A549 (cell line): ENCODE measurements around the gene C8G. TPM values are rescaled to one million over a fixed set of nuclear protein-coding genes. Genes with fewer than 3 reads are reported as not detected.

ENCODE experiments used
- ATAC-seq, 2 experiments: fragments of 200-7000 bp in 1 of 2; fragments of >200 bp in 1 of 2; cut with Nextera tagmentation in 1 of 2; cut with Tn5 transposase in 1 of 2; 3 replicates each; pipeline versions ENCODE4 v1.8.0 to v1.9.1; 2018 to 2020; ENCODE audit warnings: mild to moderate bottlenecking in 1 of 2, moderate library complexity in 1 of 2
- CTCF ChIA-PET: fragments of 300-600 bp; sonication (Branson Sonifier 250); formaldehyde crosslinking; extraction: SDS; loops from one replicate; lab custom pipeline; 2021; ENCODE audit warnings: antibody characterized with exemption, inconsistent platforms; lab: Yijun Ruan, JAX
- POLR2A ChIA-PET: fragments of 350-600 bp; formaldehyde crosslinking; extraction: SDS; loops from one replicate; lab custom pipeline; 2021; ENCODE audit warnings: antibody characterized with exemption, inconsistent platforms; lab: Yijun Ruan, JAX
- DNase-seq, 2 experiments: peaks; one replicate each; pipeline versions ENCODE4 v3.0.0 to v3.0.0-alpha.2; 2011 to 2016; ENCODE audit warnings: low read depth in 1 of 2, low spot score in 1 of 2
- FAIRE-seq: peaks from 2 replicates; lab custom pipeline; 2011; peaks lifted over from hg19 to GRCh38; lab: Jason Lieb, UNC
- H3K27ac ChIP-seq, 2 experiments: fragments of >200 bp; sonication (Bioruptor Twin); formaldehyde crosslinking; 3 replicates each; pipeline ENCODE4 v1.5.1; 2016 to 2017
- H3K4me1 ChIP-seq: fragments of >200 bp; sonication (Bioruptor Twin); formaldehyde crosslinking; 3 replicates; pipeline ENCODE4 v1.6.1; 2016
- H3K4me2 ChIP-seq: fragments of >200 bp; sonication (Bioruptor Twin); formaldehyde crosslinking; 3 replicates; pipeline ENCODE4 v1.6.1; 2016
- H3K4me3 ChIP-seq: fragments of >200 bp; sonication (Bioruptor Twin); formaldehyde crosslinking; 3 replicates; pipeline ENCODE4 v1.5.1; 2016
- H3K9me3 ChIP-seq: fragments of >200 bp; sonication (Bioruptor Twin); formaldehyde crosslinking; 3 replicates; pipeline ENCODE4 v1.6.1; 2016
- BHLHE40 ChIP-seq: IDR thresholded peaks from 2 replicates; pipeline ENCODE4 v1.6.1; 2012; ENCODE audit warnings: low read depth, low read length, inconsistent platforms
- CHD2 ChIP-seq: fragments of 150-350 bp; IDR thresholded peaks from 2 replicates; pipeline ENCODE4 v1.6.1; 2014; ENCODE audit warnings: low read length; ENCODE audit not compliant: partially characterized antibody
- EP300 ChIP-seq, 2 experiments: fragments of >200 bp; sonication (Bioruptor Twin); formaldehyde crosslinking; IDR thresholded peaks; 2 replicates in 1 of 2; 3 replicates in 1 of 2; pipeline ENCODE4 v1.6.1; 2016 to 2017
- FOSB ChIP-seq: fragments of 250-450 bp; sonication (Bioruptor Pico); IDR thresholded peaks from 2 replicates; pipeline ENCODE4 v1.5.0; 2020; ENCODE audit warnings: mild to moderate bottlenecking, moderate library complexity
- GATA3 ChIP-seq: IDR thresholded peaks from 2 replicates; pipeline ENCODE4 v1.6.1; 2012; ENCODE audit warnings: borderline replicate concordance
- HEYL ChIP-seq: fragments of 250-450 bp; sonication (Bioruptor Pico); IDR thresholded peaks from 2 replicates; pipeline ENCODE4 v1.8.0; 2021; ENCODE audit warnings: mild to moderate bottlenecking, moderate library complexity
- JUN ChIP-seq, 2 experiments: fragments of >200 bp; sonication (Bioruptor Twin); formaldehyde crosslinking; IDR thresholded peaks; 2 replicates in 1 of 2; 3 replicates in 1 of 2; pipeline ENCODE4 v1.6.1; 2016 to 2017
- MAX ChIP-seq: IDR thresholded peaks from 2 replicates; pipeline ENCODE4 v1.6.1; 2012
- MYC ChIP-seq: IDR thresholded peaks from 2 replicates; pipeline ENCODE4 v1.6.1; 2012; ENCODE audit warnings: mild to moderate bottlenecking, inconsistent platforms, low read length, improper control_type of control experiment, borderline replicate concordance
- PHF8 ChIP-seq: fragments of 200-600 bp; sonication (generic); IDR thresholded peaks from 2 replicates; pipeline ENCODE4 v1.6.1; 2016; ENCODE audit warnings: low read depth, mild to moderate bottlenecking, antibody characterized with exemption, moderate library complexity, borderline replicate concordance
- POLR2A ChIP-seq: IDR thresholded peaks from 2 replicates; pipeline ENCODE4 v1.6.1; 2012; ENCODE audit warnings: mild to moderate bottlenecking, low read length
- RAD21 ChIP-seq, 2 experiments: fragments of >200 bp in 1 of 2; sonication (Bioruptor Twin) in 1 of 2; formaldehyde crosslinking in 1 of 2; IDR thresholded peaks in 1 of 2; conservative IDR thresholded peaks in 1 of 2; 2 replicates in 1 of 2; 3 replicates in 1 of 2; pipeline ENCODE4 v1.6.1; 2012 to 2018; ENCODE audit warnings: inconsistent platforms in 1 of 2
- RFX5 ChIP-seq: fragments of 450-650 bp; IDR thresholded peaks from 2 replicates; pipeline ENCODE4 v1.7.1; 2014; ENCODE audit warnings: antibody characterized with exemption, mild to moderate bottlenecking, moderate library complexity
- RNF2 ChIP-seq: fragments of 200-600 bp; sonication (generic); IDR thresholded peaks from 2 replicates; pipeline ENCODE4 v1.6.1; 2016; ENCODE audit warnings: low read depth, mild to moderate bottlenecking, antibody characterized with exemption, moderate library complexity, borderline replicate concordance
- WGBS: methylation state at CpG from one replicate; pipeline ENCODE4 v1.1.6; 2017; ENCODE audit errors: missing lambda C conversion rate; 5-methylcytosine and 5-hydroxymethylcytosine counted together
- polyA plus RNA-seq, 4 experiments: library from polyadenylated mRNA; depleted of rRNA in 3 of 4; stranded (reverse); fragments of >200 nt; fragmentation: RNase III in 1 of 4; extraction: RNeasy Plus Mini Kit Qiagen cat#74134 plus additional on column Dnase treatment in 1 of 4; gene quantifications; 2 replicates in 3 of 4; 3 replicates in 1 of 4; pipeline ENCODE4 v1.2.3, GENCODE V29; 2011 to 2017
- TF ChIP-seq, protein P1 (sequence below): IDR thresholded peaks from 2 replicates; pipeline ENCODE4 v1.6.1; 2012
- TF ChIP-seq, protein P2 (sequence below): fragments of 450-650 bp; IDR thresholded peaks from 2 replicates; pipeline ENCODE4 v1.6.1; 2014; ENCODE audit warnings: antibody characterized with exemption
- TF ChIP-seq, protein P3 (sequence below): fragments of >200 bp; sonication (Bioruptor Twin); formaldehyde crosslinking; IDR thresholded peaks from 3 replicates; pipeline ENCODE4 v1.6.1; 2016
- TF ChIP-seq, protein P4 (sequence below): IDR thresholded peaks from 2 replicates; pipeline ENCODE4 v1.6.1; 2012; ENCODE audit warnings: low read depth, borderline replicate concordance

The C8G gene
- polyA plus RNA-seq, 2 of the 4 experiments (the other 2 are of a cell fraction) = 0.45 to 1.3 TPM

GRCh38 chr9:136949239-136949816 is 4.3 kb downstream of the C8G start:
- H3K27ac ChIP-seq = peak overlapping the region; percentile 94 to 98
- peak overlapping the region; percentile 60 for H3K4me3 ChIP-seq
- CTCF ChIA-PET = interaction anchor here (1.0 to 11.3 kb wide), 4 partner anchors 10 to 105 kb away, joined by 3 to 282 read pairs (median 8); partner anchors contain the start of genes ABCA2 and FUT7
- FAIRE-seq (no peak), DNase-seq (no peak), ATAC-seq (peak; percentile 12 to 30)
- POLR2A ChIA-PET = interaction anchor here (1.0 to 1.4 kb wide), 3 partner anchors 9 to 43 kb away, joined by 3 read pairs; partner anchors contain the start of gene PAXX
- WGBS = 19% methylated on average over 11 of the region's 22 CpGs
- peaks cover 36% of the 10 kb centered on the region for H3K4me1 ChIP-seq
- peak overlapping the region; percentile 92 for H3K4me2 ChIP-seq
- TF ChIP-seq POLR2A = peak; percentile 20; the same call in 1 of the 2 replicates
- TF ChIP-seq BHLHE40 = no peak
- TF ChIP-seq RAD21 (conservative IDR thresholded peaks at IDR 0.05 in 1 of 2, IDR thresholded peaks at IDR 0.05 in 1 of 2) = no peak
- no peaks in the 10 kb centered on the region for H3K9me3 ChIP-seq

GRCh38 chr9:136949817-136950655 is 5.0 kb downstream of the C8G start:
- Histone ChIP-seq H3K9me3 (no peaks in the 10 kb centered on the region), H3K4me3 (peak overlapping the region; percentile 60), H3K4me1 (peaks cover 32% of the 10 kb centered on the region), H3K27ac (peak overlapping the region; percentile 94 to 98), H3K4me2 (peak overlapping the region; percentile 92)
- ATAC-seq = peak; percentile 71 to 87
- WGBS = 15% methylated on average over 14 of the region's 63 CpGs
- peak; percentile 96 to 99 for DNase-seq
- TF ChIP-seq BHLHE40 (0 out of 2 replicates have a peak, but pooled peaks have one; percentile 14), CHD2 (no peak), PHF8 (0 out of 2 replicates have a peak, but pooled peaks have one; percentile 9), FOSB (CRISPR knock-in tag) (no peak), MYC (no peak), EP300 (IDR thresholded peaks at IDR 0.05) (no peak), POLR2A (peak; percentile 76), MAX (peak; percentile 76), RFX5 (0 out of 2 replicates have a peak, but pooled peaks have one; percentile 31), RNF2 (no peak), HEYL (CRISPR knock-in tag) (no peak), GATA3 (0 out of 2 replicates have a peak, but pooled peaks have one; percentile 16), JUN (IDR thresholded peaks at IDR 0.05) (peak in 1 of 2 experiments; percentile 84; a peak in 3 of 5 replicates)
- TF ChIP-seq, protein P1, sequence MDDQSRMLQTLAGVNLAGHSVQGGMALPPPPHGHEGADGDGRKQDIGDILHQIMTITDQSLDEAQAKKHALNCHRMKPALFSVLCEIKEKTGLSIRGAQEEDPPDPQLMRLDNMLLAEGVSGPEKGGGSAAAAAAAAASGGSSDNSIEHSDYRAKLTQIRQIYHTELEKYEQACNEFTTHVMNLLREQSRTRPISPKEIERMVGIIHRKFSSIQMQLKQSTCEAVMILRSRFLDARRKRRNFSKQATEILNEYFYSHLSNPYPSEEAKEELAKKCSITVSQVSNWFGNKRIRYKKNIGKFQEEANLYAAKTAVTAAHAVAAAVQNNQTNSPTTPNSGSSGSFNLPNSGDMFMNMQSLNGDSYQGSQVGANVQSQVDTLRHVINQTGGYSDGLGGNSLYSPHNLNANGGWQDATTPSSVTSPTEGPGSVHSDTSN = no peak
- TF ChIP-seq, protein P2, sequence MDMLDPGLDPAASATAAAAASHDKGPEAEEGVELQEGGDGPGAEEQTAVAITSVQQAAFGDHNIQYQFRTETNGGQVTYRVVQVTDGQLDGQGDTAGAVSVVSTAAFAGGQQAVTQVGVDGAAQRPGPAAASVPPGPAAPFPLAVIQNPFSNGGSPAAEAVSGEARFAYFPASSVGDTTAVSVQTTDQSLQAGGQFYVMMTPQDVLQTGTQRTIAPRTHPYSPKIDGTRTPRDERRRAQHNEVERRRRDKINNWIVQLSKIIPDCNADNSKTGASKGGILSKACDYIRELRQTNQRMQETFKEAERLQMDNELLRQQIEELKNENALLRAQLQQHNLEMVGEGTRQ = peak; percentile 98
- TF ChIP-seq, protein P3, sequence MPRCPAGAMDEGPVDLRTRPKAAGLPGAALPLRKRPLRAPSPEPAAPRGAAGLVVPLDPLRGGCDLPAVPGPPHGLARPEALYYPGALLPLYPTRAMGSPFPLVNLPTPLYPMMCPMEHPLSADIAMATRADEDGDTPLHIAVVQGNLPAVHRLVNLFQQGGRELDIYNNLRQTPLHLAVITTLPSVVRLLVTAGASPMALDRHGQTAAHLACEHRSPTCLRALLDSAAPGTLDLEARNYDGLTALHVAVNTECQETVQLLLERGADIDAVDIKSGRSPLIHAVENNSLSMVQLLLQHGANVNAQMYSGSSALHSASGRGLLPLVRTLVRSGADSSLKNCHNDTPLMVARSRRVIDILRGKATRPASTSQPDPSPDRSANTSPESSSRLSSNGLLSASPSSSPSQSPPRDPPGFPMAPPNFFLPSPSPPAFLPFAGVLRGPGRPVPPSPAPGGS = peak; percentile 73; the same call in 2 of the 3 replicates
- TF ChIP-seq, protein P4, sequence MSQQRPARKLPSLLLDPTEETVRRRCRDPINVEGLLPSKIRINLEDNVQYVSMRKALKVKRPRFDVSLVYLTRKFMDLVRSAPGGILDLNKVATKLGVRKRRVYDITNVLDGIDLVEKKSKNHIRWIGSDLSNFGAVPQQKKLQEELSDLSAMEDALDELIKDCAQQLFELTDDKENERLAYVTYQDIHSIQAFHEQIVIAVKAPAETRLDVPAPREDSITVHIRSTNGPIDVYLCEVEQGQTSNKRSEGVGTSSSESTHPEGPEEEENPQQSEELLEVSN = 0 out of 2 replicates have a peak, but pooled peaks have one; percentile 19
- FAIRE-seq = peak; percentile 88
- CTCF ChIA-PET = interaction anchor here (1.0 to 11.3 kb wide), 3 partner anchors 50 to 106 kb away, joined by 3 to 282 read pairs (median 4); partner anchors contain the start of genes ABCA2 and FUT7
- POLR2A ChIA-PET = interaction anchor here (0.5 to 1.4 kb wide), 4 partner anchors 8 to 231 kb away, joined by 3 read pairs; partner anchors contain the start of gene PAXX
